Hematopoietic multipotent progenitor cell treated with erythropoietin and hydrocortisone succinate and interleukin-3 and kit ligand, for 6 days (in vitro differentiated cells): Measurements from ENCODE around the gene MAN1C1.
A peak's percentile ranks its signal among the peaks of the same experiment; 100 is the strongest.

Experiments used
- DNase-seq: peaks from one replicate; pipeline ENCODE4 v3.0.0-alpha.2; 2015

The MAN1C1 gene

GRCh38 chr1:25616095-25616986, at the start of gene MAN1C1:
MAN1C1 (plus strand) TSS chr1:25616791; CDS start chr1:25617798, 1,007 bp downstream.
- DNase-seq: peak; percentile 94

GRCh38 chr1:25567710-25568089, 48.9 kb upstream of the MAN1C1 start:
- DNase-seq: no peak

- DNase-seq: no peak
Measured at GRCh38 chr1:25568090-25568833, 48.3 kb upstream of the MAN1C1 start.

GRCh38 chr1:25568834-25569596, 47.6 kb upstream of the MAN1C1 start:
- DNase-seq: no peak

GRCh38 chr1:25569597-25570396, 46.8 kb upstream of the MAN1C1 start:
- no peak for DNase-seq

- DNase-seq: no peak
Measured at GRCh38 chr1:25570798-25571521, 45.6 kb upstream of the MAN1C1 start.

GRCh38 chr1:25571522-25571970, 45.0 kb upstream of the MAN1C1 start:
- DNase-seq: no peak

- no peak for DNase-seq
Measured at GRCh38 chr1:25572107-25572506, 44.5 kb upstream of the MAN1C1 start.

- peak; percentile 81 for DNase-seq
Measured at GRCh38 chr1:25572708-25573590, 43.6 kb upstream of the MAN1C1 start.

- no peak for DNase-seq
Measured at GRCh38 chr1:25573591-25573930, 43.0 kb upstream of the MAN1C1 start.

- no peak for DNase-seq
Measured at GRCh38 chr1:25573961-25574360, 42.6 kb upstream of the MAN1C1 start.

- no peak for DNase-seq
Measured at GRCh38 chr1:25575191-25575590, 41.4 kb upstream of the MAN1C1 start.

GRCh38 chr1:25576459-25577133, 40.0 kb upstream of the MAN1C1 start:
- DNase-seq: no peak

GRCh38 chr1:25577134-25577920, 39.3 kb upstream of the MAN1C1 start:
- no peak for DNase-seq

GRCh38 chr1:25579292-25580252, 37.0 kb upstream of the MAN1C1 start:
- no peak for DNase-seq

- peak; percentile 17 for DNase-seq
Measured at GRCh38 chr1:25580927-25581326, 35.7 kb upstream of the MAN1C1 start.

GRCh38 chr1:25581764-25582163, 34.8 kb upstream of the MAN1C1 start:
- no peak for DNase-seq
